ENCODE data around the gene TTC39B.

The TTC39B gene

GRCh38 chr9:15191378-15191777 is 115.6 kb downstream of the TTC39B start:
- TF ChIP-seq NFIC (IDR thresholded peaks at IDR 0.05) (no peak), FOXM1 (IDR thresholded peaks at IDR 0.05; ENCODE audit: borderline replicate concordance, low read depth) (no peak), RAD21 (IDR thresholded peaks at IDR 0.05; ENCODE audit: low read depth) (no peak), TEAD4 (IDR thresholded peaks at IDR 0.05) (no peak), REST (IDR thresholded peaks at IDR 0.05; ENCODE audit: low read depth) (no peak), YY1 (IDR thresholded peaks at IDR 0.05; ENCODE audit: low read depth) (no peak), USF1 (IDR thresholded peaks at IDR 0.05) (no peak), EP300 (IDR thresholded peaks at IDR 0.05; ENCODE audit: borderline replicate concordance) (no peak), CEBPB (IDR thresholded peaks at IDR 0.05) (no peak)

- TF ChIP-seq MAX (IDR thresholded peaks at IDR 0.05) (no peak), EP300 (IDR thresholded peaks at IDR 0.05; ENCODE audit: borderline replicate concordance) (no peak), CREB1 (IDR thresholded peaks at IDR 0.05; ENCODE audit: low read depth) (no peak), TAF1 (IDR thresholded peaks at IDR 0.05; ENCODE audit: low read depth) (no peak), REST (IDR thresholded peaks at IDR 0.05; ENCODE audit: low read depth) (no peak), YY1 (IDR thresholded peaks at IDR 0.05; ENCODE audit: low read depth) (no peak), FOXM1 (IDR thresholded peaks at IDR 0.05; ENCODE audit: borderline replicate concordance, low read depth) (no peak), ZBTB7A (IDR thresholded peaks at IDR 0.05; ENCODE audit: low read depth) (no peak), TCF12 (IDR thresholded peaks at IDR 0.05; ENCODE audit: low read depth) (no peak), EGR1 (IDR thresholded peaks at IDR 0.05) (no peak), CEBPB (IDR thresholded peaks at IDR 0.05) (no peak), RAD21 (IDR thresholded peaks at IDR 0.05; ENCODE audit: low read depth) (no peak), NFIC (IDR thresholded peaks at IDR 0.05) (no peak), USF1 (IDR thresholded peaks at IDR 0.05) (no peak), TEAD4 (IDR thresholded peaks at IDR 0.05) (no peak)
Measured at GRCh38 chr9:15189481-15189880, 117.5 kb downstream of the TTC39B start.

GRCh38 chr9:15187589-15187988 is 119.4 kb downstream of the TTC39B start:
- TF ChIP-seq RAD21 (IDR thresholded peaks at IDR 0.05; ENCODE audit: low read depth) (no peak), NFIC (IDR thresholded peaks at IDR 0.05) (no peak), MAX (IDR thresholded peaks at IDR 0.05) (no peak), TEAD4 (IDR thresholded peaks at IDR 0.05) (no peak)

GRCh38 chr9:15182730-15183129 is 124.3 kb downstream of the TTC39B start:
- TF ChIP-seq TAF1 (IDR thresholded peaks at IDR 0.05; ENCODE audit: low read depth) (no peak), RAD21 (IDR thresholded peaks at IDR 0.05; ENCODE audit: low read depth) (no peak), FOXM1 (IDR thresholded peaks at IDR 0.05; ENCODE audit: borderline replicate concordance, low read depth) (no peak), CEBPB (IDR thresholded peaks at IDR 0.05) (no peak), REST (IDR thresholded peaks at IDR 0.05; ENCODE audit: low read depth) (no peak), EGR1 (IDR thresholded peaks at IDR 0.05) (no peak), TEAD4 (IDR thresholded peaks at IDR 0.05) (no peak), EP300 (IDR thresholded peaks at IDR 0.05; ENCODE audit: borderline replicate concordance) (no peak), YY1 (IDR thresholded peaks at IDR 0.05; ENCODE audit: low read depth) (no peak), ZBTB7A (IDR thresholded peaks at IDR 0.05; ENCODE audit: low read depth) (no peak), USF1 (IDR thresholded peaks at IDR 0.05) (no peak), TCF12 (IDR thresholded peaks at IDR 0.05; ENCODE audit: low read depth) (no peak)

All from Ishikawa (cell line).